GM18868 (cell line): ENCODE results near the gene WAC.

ENCODE experiments used
- ATAC-seq: cut with Tn5 transposase; IDR thresholded peaks from one replicate; pipeline ENCODE4 v1.9.1; 2021; ENCODE audit warnings: mild to moderate bottlenecking, moderate library complexity; ENCODE audit not compliant: unreplicated experiment

Gene WAC

DNA sequence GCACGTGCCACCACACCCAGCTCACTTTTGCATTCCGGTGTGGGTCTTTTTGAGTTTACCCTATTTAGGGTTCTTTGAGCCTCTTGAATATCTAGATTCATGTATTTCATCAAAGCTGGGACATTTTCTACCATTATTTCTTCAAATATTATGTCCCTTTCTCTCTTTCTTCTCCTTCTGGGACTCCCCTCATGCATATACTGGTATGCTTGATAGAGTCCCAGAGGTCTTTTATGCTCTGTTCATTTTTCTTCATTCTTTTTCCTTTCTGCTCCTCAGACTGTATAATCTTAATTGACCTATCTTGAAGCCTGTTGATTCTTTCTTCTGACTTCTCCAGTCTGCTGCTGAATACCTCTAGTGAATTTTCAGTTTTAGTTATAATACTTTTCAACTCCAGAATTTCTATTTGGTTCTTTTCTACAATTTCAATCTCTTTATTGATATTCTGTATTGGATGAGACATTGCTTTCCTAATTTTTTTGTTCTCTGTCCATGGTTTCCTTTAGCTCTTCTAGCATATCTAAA is 9.1 kb upstream of the WAC start:
- ATAC-seq: no peak

DNA sequence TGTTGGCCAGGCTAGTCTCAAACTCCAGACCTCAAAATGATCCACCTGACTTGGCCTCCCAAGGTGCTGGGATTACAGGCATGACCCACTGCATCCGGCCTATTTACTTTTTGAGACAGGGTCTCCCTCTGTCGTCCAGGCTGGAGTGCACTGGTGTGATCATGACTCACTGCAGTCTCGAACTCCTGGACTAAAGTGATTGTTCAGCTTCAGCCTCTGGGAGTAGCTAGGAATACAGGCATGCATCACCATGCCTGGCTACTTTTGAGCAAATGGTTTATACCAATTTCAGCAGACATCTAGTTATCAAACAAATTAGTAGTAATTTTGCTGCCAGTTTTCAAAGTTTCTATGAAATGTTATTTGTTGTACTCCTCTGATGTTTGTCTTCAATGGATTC is 2.2 kb upstream of the WAC start:
- no peak for ATAC-seq

DNA sequence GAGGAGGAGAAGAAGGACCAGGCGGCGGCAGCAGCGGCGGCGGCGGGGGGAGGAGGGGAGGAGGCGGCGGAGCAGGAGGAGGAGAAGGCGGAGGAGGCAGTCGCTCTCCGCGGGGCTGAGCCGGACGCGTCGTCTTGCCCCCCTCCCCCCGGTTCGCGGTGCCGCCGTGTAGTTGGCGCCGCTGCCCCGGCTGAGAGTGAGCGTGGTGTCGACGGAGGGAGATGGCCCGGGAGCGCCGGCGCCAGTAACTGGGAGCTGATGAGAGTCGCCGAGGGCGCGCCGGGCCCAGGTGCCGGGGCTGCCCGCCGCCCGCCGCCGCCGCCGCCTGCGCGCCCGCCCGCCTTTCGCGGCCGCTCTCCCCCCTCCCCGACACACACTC is 257 bp downstream of the WAC start:
- ATAC-seq: no peak

DNA sequence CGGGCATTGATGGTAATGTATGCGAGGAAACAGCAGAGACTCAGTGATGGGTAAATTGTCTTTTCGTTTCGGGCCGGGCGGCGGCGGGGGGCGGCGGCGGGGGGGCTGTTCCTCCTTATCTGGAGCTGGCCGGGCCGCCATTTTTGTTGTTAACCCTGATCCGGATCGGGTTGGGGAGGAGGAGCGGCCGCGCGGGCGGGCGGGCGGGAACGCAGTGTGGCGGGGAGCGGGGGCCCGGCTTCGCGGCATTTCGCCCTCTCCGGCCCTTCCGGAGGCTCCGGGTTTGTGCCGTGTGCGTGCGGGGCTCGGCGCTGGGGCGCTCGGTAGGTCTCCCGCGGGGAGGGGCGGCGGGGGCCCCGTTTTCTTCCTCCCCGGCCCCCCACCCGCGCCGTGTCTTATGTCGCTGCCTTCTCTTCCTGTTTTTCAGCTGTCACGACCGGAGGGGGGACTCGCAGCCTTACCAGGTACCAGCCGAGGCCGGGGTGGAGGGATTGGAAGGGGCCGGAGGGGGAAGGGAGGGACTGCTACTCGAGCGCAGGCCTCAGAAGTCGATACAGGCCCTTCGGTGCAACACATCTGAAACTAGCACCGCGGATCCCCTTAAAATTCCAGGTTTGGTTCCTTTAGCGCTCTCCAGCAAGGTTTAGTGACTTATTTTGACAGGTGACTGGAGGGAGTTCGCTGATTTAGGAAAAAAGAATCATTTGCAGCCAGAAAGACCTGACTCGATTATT is 820 bp downstream of the WAC start:
- peak; percentile 17 for ATAC-seq

DNA sequence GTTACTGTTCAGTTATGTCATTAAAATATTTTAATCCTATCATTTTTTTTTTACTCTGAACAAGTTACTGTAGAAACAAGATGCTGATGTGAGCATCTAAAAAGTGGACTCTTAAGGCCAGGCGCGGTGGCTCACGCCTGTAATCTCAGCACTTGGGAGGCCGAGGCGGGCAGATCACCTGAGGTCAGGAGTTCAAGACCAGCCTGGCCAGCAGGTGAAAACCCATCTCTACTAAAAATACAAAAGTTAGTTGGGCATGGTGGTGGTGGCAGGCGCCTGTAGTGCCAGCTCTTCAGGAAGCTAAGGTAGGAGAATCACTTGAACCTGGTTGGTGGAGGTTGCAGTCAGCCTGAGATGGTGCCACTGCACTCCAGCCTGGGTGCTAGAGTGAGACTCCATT is 2.9 kb downstream of the WAC start:
- ATAC-seq: no peak

DNA sequence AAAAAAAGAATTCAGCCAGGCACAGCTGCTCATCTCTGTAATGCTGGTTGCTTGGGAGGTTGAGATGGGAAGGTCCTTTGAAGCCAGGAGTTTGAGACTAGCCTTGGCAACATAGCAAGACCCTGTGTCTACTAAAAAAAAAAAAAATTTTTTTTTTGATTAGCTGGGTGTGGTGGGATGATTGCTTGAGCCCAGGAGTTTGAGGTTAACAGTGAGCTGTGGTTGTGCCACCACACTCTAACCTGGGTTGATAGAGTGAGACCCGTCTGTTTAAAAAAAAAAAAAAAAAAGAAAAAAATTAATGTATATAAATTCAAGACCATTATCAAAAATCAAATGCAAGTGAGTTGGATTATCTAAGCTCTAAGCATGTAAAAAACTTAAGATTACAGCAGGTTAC is 5.7 kb downstream of the WAC start:
- no peak for ATAC-seq

DNA sequence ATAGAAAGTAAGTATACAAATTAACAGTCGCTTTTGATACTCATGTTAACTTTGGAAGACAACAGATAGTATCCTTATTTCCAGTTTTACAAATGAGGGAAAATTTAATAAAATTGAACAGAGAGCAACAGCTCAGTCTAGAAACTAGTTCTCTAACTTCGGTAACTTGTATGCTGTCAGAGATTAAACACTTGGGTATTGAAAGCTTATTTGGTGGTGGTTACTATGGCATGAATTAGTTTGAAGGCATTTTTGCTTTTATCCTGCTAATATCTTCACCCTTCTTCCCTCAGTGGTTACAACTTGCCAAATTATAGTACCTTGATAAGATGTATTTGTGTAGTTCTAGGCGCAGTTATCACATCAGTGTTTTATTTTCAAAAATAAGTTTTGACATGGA is 7.2 kb downstream of the WAC start:
- no peak for ATAC-seq

DNA sequence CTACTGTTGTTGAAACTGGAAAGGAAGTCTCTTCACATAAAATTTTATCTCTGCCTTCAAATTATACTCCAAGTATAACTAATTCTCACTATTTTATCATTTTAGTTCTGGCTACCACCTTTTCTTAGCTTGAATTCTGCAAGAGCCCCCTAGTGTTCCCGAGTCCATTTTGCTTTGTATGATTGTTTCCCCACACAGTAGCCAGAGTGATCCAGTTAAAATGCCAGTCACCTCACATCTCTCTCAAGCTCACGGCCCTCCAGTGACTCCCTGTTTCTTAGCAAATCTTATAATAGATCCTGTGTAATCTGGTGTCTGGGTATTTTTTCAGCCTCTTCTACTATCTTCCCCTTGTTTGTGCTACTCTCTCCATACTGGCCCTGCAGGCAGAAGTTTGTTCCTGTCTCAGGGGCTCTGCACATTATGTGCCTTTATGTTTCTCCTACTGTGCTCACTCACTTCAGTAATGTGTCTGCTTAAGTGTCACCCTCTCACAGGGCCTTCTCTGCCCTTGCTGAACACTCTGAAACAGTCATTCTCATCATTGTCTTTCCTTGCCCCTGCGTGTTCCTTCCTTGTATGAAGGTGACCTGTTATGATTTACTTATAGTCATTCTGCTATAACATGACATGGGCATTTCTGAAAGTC is 8.9 kb downstream of the WAC start:
- ATAC-seq: no peak

DNA sequence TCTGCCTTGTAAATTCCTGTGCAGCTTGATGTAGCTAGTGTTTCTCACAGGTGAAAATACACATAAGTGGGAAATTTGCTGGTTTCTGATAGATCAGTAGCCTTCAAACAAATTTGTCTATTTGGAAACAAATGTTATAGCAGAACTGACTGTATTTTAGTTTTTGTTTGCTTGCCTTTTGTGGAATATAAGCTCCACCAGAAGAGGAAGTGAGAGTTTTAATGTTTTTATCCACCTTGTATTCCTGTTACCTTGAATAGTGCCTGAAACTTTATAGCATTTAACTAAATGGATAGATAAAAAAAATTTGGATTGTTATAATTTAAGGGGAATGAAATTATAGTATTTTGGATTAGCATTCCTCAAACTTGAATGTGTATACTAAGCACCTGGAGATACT is 9.8 kb downstream of the WAC start:
- ATAC-seq: no peak

DNA sequence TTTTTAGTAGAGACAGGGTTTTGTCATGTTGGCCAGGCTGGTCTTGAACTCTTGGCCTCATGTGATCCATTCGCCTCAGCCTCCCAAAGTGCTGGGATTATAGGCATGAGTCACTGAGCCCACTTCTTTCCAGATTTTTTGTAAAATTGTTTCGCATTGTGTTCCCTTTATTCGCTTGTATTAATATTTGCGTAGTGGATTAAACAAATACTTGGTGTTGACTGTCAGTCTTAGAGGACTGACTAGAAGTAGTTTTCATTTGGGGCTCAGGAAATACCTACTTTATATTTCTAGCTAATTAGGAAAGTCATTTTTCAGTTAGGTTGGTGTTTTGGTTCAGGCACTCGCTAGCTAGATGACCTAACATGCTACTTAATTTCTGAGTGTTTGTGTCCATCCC is 11.1 kb downstream of the WAC start:
- no peak for ATAC-seq

DNA sequence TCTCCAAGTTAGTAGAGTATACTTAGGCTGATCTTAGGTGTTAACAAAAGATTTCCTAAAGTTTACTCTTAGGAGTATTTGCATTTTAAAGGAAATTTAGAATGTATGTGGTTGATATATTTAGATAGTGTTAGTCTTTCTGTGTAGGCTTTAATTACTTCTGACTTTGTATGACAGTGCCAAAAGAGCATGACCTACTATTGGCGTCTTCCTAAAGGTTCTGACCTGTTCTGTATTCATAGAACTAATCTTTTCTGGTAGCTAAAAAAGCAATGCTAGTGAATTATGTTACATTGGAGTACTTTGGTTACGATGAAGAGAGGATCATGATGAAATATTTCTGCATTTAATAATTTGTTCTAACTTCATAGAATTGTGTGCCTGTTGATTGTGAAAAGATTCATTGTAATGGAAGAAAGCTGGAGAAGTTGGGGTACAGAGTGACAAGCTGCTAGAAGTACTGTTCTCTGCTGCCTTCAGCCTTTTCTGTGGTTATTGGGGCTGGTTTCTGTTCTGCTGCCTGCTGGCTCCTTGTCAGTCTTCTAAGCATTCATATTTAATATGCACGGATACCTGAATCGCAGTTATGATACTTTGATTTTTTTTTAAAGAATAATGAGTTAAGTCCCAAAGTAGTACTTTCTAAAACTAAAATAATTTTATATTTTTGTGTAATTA is 13.2 kb downstream of the WAC start:
- peak; percentile 79 for ATAC-seq

DNA sequence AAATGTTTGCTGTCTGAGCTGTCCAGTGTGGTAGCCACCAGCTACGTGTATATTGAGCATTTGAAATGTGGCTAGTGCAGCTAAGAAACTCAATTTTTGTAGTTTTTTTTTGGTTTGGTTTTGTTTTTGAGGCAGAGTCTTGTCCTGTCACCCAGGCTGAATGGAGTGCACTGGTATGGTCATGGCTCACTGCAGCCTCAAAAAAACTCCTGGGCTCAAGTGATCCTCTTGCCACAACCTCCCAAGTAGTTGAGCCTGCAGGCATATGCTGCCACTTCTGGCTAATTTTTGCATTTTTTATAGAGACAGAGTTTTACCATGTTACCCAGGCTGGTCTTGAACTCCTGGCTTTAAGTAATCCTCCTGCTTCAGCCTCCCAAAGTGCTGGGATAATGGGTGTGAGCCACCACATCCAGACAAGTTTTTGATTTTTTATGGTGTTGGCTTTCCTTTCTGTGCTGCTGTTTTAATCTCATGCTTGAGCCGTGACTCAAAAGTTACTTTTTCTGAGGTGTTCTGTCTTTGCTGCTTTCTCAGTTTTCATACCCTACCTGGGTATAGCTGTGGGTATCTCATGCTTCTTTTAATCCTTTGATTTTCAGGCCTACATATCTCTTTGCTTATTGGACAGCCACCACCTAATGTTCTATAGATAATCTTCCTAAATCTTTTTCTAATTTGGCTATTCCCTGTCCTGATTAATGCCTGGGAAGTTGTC is 16.0 kb downstream of the WAC start:
- no peak for ATAC-seq

DNA sequence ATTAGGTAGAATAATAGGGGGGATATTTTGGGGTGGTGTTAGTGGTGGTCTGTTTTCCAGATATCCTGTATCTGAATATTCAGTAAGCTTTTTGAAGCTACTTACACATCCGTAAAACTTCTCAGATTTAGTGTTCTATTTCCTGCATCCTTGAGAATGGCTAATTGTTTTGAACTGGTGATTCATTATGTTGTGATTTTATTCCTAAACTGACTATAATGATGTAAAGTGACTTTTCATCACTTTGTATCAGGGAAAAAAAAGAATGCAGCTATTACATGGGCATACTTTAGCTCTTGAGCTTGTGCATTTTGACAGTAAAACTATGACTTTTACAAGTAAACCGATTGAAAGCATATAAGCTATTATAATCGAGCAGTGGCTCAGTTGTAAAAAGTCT is 18.2 kb downstream of the WAC start:
- no peak for ATAC-seq

DNA sequence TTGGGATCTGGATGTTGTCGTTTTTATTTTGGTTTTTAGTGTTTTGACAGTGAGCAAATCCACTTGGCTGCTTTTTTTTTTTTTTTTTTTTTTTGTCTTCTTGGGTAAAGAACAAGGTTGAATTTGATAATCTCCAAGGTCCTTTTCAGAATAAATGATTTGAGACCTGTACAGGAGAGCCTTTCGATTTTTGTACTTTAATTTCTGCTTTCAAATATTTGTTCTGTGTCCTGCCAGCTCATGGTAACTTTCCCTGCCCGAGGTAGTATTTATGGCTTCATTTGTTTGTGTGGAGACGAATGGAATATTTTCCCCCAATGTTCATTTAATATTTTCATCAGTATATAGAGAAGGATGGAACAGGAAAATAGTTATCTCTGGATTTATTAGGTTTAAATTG is 19.9 kb downstream of the WAC start:
- ATAC-seq: no peak

DNA sequence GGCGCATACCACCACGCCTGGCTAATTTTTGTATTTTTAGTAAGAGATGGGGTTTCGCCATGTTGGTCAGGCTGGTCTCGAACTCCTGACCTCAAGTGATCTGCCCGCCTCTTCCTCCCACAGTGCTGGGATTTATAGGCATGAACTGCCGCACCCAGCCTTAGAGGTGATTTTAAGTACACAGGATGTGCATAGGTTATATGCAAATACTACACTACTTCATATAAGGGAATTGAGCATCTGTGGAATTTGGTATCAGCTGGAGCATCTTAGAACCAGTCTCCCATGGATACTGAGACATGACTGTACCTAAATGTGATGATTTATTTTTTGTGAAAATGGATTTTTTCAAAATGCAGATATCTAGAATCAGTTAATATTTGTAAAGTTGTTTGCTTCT is 21.1 kb downstream of the WAC start:
- no peak for ATAC-seq

DNA sequence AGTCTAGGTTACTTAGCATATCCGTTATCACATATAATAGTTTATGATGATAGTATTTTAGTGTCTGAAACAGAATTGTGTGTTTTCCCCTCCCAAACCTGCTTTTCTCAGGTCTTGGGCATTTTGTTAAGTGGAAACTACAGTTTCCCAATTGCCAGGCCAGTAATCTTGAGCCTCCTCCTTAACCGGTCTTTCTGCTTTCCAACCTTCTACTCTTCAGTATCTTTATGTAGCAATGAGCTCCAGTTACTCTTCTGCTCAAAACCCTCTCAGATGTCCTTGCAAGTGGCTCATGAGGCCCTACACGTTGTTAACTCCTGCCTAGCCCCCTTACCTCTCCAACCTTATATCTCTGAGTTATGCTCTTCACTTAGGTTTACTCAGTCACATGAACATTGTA is 22.0 kb downstream of the WAC start:
- no peak for ATAC-seq

DNA sequence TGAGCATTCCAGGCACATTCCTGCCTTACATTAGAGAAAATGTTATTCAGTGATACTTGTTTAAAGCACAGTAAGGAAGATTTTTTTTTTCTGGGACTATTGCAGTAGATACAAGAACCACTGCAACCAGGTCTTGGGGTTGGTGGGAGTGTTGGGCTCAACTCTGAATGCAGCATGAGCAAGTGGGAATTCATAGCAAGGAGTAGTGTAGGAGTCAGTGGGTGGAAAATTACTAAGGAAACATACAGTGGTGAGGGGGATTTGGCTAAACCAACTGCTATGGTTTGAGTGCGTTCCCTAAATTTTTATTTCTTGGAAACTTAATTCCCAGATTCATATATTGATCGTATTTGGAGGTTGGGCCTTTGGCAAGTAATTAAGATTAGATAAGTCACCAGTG is 22.4 kb downstream of the WAC start:
- ATAC-seq: no peak

DNA sequence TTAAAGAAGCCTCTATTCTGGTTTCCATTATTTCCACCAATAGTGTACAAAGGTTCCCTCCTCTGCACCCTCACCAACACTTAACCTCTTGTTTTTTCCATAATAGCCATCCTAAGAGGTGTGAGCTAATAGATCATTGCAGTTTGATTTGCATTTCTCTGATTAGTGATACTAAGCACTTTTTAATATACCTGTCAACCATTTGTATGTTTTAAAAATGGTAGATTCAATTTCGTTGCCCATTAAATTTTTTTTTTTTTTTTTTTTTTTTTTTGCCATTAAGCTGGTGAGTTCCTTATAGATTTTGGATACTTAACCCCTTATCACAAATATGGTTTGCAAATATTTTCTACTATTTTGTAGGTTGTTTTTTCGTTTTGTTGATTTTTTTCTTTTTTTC is 23.2 kb downstream of the WAC start:
- no peak for ATAC-seq

DNA sequence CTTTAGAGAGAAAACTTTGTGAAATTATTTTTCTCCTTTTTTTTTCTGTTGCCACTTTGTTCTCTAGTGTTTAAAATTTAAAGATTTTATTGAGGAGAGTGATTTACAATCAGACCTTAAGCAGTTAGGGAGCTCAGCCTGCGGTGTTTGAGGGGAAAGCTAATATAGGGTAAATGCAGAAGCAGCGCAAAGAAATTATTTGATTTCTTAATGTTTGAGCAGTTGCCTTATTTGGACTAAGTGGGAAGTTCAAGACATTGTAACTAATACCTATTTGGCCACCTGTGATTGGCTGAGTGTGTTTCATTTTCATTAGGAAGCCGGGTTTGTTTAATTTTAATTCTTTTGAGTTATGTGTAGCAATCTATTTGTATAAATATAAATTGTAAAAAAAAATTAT is 25.3 kb downstream of the WAC start:
- no peak for ATAC-seq

DNA sequence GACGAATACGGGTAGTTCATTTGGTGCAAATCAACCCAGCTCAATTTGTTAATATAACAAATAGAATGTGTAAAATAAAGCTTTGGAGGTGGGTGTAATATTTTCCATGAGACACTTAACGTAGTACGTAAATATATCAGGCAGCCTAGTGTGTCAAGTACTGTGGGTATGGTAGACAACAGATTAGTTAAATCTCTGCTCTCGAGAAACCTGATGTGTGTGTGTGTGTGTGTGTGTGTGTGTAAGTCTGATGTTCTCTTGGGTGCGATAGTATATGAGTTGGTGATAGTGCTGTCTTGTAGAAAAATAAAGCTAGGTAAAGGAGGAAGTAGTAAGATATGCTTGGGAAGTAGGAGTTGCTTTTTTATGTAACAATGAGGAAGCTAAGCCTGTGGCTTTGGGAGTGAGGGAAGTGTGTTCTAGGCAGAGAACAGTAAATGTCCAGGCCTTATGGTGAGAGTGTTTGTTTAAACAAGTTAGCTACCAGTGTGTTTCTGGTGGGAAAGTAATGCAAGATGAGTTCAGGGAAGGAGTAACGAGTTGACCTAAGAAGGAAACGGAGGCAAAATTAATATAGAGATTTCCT is 26.1 kb downstream of the WAC start:
- ATAC-seq: no peak

DNA sequence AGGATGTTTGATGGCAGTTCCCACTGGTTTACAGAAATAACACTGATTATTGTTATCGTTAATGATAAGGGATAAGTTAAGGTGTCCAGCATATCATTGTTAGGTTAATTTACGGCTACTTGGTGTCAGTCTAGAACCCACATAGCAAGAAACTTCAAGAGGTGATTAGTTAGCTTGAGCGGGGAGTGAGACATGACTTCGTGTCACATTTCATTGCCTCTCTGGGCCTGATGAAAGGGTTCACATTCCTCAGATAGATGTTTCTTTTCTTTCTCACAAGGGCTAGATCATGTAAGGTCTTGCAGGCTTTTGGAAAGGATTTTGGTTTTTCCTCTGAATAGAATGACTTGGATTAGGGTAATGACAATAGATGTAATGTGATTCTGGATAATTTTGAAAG is 26.7 kb downstream of the WAC start:
- ATAC-seq: no peak
